Mononuclear cell (primary cell): ENCODE data around the gene IRF8. TPM values are rescaled to one million over a fixed set of nuclear protein-coding genes. Genes with fewer than 3 reads are reported as not detected.
"Not testable (repeated sequence)": the region's sequence is repeated elsewhere in the genome, so short reads cannot be mapped to it uniquely, and the experiment has no call there.

Source experiments
- H3K27me3 ChIP-seq: 2 replicates; pipeline ENCODE4 v1.6.0; 2011; ENCODE audit warnings: low read length, control low read depth; ENCODE audit not compliant: insufficient read depth
- H3K4me1 ChIP-seq: 2 replicates; pipeline ENCODE4 v1.5.1; 2011; ENCODE audit warnings: mild to moderate bottlenecking, low read length, control low read depth; ENCODE audit not compliant: insufficient read depth
- H3K4me3 ChIP-seq: 2 replicates; pipeline ENCODE4 v1.5.1; 2011; ENCODE audit warnings: mild to moderate bottlenecking, low read length, moderate library complexity
- H3K9me3 ChIP-seq: 2 replicates; pipeline ENCODE4 v1.5.1; 2011; ENCODE audit warnings: low read depth, mild to moderate bottlenecking, control low read depth, low read length
- total RNA-seq: library from RNA; depleted of rRNA; stranded (reverse); fragments of >200 nt; gene quantifications from one replicate; pipeline ENCODE4 v1.2.3, GENCODE V29; 2012

IRF8 gene
- total RNA-seq, 1 donor = 94.9 TPM

GRCh38 chr16:85861095-85861825, 37.7 kb upstream of the IRF8 start:
- Histone ChIP-seq H3K27me3 (no peaks in the 10 kb centered on the region), H3K4me1 (peaks cover 43% of the 10 kb centered on the region), H3K4me3 (no peak overlapping the region), H3K9me3 (no peaks in the 10 kb centered on the region)

- Histone ChIP-seq H3K27me3 (no peaks in the 10 kb centered on the region), H3K9me3 (no peaks in the 10 kb centered on the region), H3K4me3 (no peak overlapping the region), H3K4me1 (peaks cover 45% of the 10 kb centered on the region)
Observed at GRCh38 chr16:85862476-85863383, 36.2 kb upstream of the IRF8 start.

GRCh38 chr16:85863384-85863774, 35.6 kb upstream of the IRF8 start:
- Histone ChIP-seq H3K4me1 (peaks cover 47% of the 10 kb centered on the region), H3K4me3 (no peak overlapping the region), H3K27me3 (no peaks in the 10 kb centered on the region), H3K9me3 (no peaks in the 10 kb centered on the region)

- Histone ChIP-seq H3K4me3 (no peak overlapping the region), H3K4me1 (peaks cover 44% of the 10 kb centered on the region), H3K27me3 (no peaks in the 10 kb centered on the region), H3K9me3 (no peaks in the 10 kb centered on the region)
Observed at GRCh38 chr16:85864965-85865364, 34.0 kb upstream of the IRF8 start.

- Histone ChIP-seq H3K4me1 (peaks cover 52% of the 10 kb centered on the region), H3K9me3 (no peaks in the 10 kb centered on the region), H3K27me3 (no peaks in the 10 kb centered on the region), H3K4me3 (no peak overlapping the region)
Observed at GRCh38 chr16:85867189-85867588, 31.8 kb upstream of the IRF8 start.

- Histone ChIP-seq H3K27me3 (no peaks in the 10 kb centered on the region), H3K4me1 (peaks cover 57% of the 10 kb centered on the region), H3K9me3 (no peaks in the 10 kb centered on the region), H3K4me3 (no peak overlapping the region)
Observed at GRCh38 chr16:85868495-85868894, 30.5 kb upstream of the IRF8 start.

- Histone ChIP-seq H3K9me3 (no peaks in the 10 kb centered on the region), H3K4me1 (peaks cover 63% of the 10 kb centered on the region), H3K4me3 (no peak overlapping the region), H3K27me3 (no peaks in the 10 kb centered on the region)
Observed at GRCh38 chr16:85869206-85869605, 29.8 kb upstream of the IRF8 start.

- Histone ChIP-seq H3K4me1 (peaks cover 63% of the 10 kb centered on the region), H3K4me3 (no peak overlapping the region), H3K9me3 (no peaks in the 10 kb centered on the region), H3K27me3 (no peaks in the 10 kb centered on the region)
Observed at GRCh38 chr16:85869785-85870558, 29.0 kb upstream of the IRF8 start.

- H3K9me3 ChIP-seq = no peaks in the 10 kb centered on the region
- H3K27me3 ChIP-seq = no peaks in the 10 kb centered on the region
- peaks cover 62% of the 10 kb centered on the region for H3K4me1 ChIP-seq
- no peak overlapping the region for H3K4me3 ChIP-seq
Observed at GRCh38 chr16:85871756-85872155, 27.2 kb upstream of the IRF8 start.

GRCh38 chr16:85872734-85873133, 26.2 kb upstream of the IRF8 start:
- Histone ChIP-seq H3K4me1 (peaks cover 53% of the 10 kb centered on the region), H3K27me3 (no peaks in the 10 kb centered on the region), H3K9me3 (no peaks in the 10 kb centered on the region), H3K4me3 (no peak overlapping the region)

- no peaks in the 10 kb centered on the region for H3K27me3 ChIP-seq
- peaks cover 49% of the 10 kb centered on the region for H3K4me1 ChIP-seq
- no peak overlapping the region for H3K4me3 ChIP-seq
- H3K9me3 ChIP-seq = no peaks in the 10 kb centered on the region
Observed at GRCh38 chr16:85873153-85873552, 25.8 kb upstream of the IRF8 start.

GRCh38 chr16:85874031-85874430, 24.9 kb upstream of the IRF8 start:
- H3K4me1 ChIP-seq = peaks cover 40% of the 10 kb centered on the region
- not testable (repeated sequence) for H3K4me3 ChIP-seq, H3K27me3 ChIP-seq, H3K9me3 ChIP-seq

GRCh38 chr16:85878407-85878806, 20.6 kb upstream of the IRF8 start:
- Histone ChIP-seq H3K9me3 (no peaks in the 10 kb centered on the region), H3K4me1 (peaks cover 25% of the 10 kb centered on the region), H3K4me3 (no peak overlapping the region), H3K27me3 (no peaks in the 10 kb centered on the region)

GRCh38 chr16:85878875-85879274, 20.1 kb upstream of the IRF8 start:
- H3K4me3 ChIP-seq = no peak overlapping the region
- no peaks in the 10 kb centered on the region for H3K27me3 ChIP-seq
- peaks cover 21% of the 10 kb centered on the region for H3K4me1 ChIP-seq
- H3K9me3 ChIP-seq = no peaks in the 10 kb centered on the region

- no peaks in the 10 kb centered on the region for H3K27me3 ChIP-seq
- no peaks in the 10 kb centered on the region for H3K9me3 ChIP-seq
- no peak overlapping the region for H3K4me3 ChIP-seq
- peaks cover 18% of the 10 kb centered on the region for H3K4me1 ChIP-seq
Observed at GRCh38 chr16:85879549-85879948, 19.4 kb upstream of the IRF8 start.
